Stomach (tissue), 4 donors: ENCODE results near the gene TNFRSF17.

Experiments used
- CTCF ChIP-seq, 7 experiments: fragments of 450-650 bp in 4 of 7; fragments of 200-600 bp in 3 of 7; sonication (generic) in 3 of 7; IDR thresholded peaks; one replicate each; pipeline ENCODE4 v1.5.1; 2016 to 2019; ENCODE audit warnings: antibody characterized with exemption in 7 of 7, control low read depth in 2 of 7, mild to moderate bottlenecking in 1 of 7
- EP300 ChIP-seq: sonication (generic); formaldehyde crosslinking; IDR thresholded peaks from one replicate; pipeline ENCODE4 v1.6.1; 2017; ENCODE audit warnings: antibody characterized with exemption
- POLR2A ChIP-seq, 4 donors: fragments of 450-650 bp; IDR thresholded peaks; one replicate each; pipeline ENCODE4 v1.6.1; 2016; ENCODE audit warnings: antibody characterized with exemption in 4 of 4, control low read depth in 2 of 4, mild to moderate bottlenecking in 1 of 4, moderate library complexity in 1 of 4
- POLR2AphosphoS5 ChIP-seq, 3 donors: sonication (generic); formaldehyde crosslinking; IDR thresholded peaks; one replicate each; pipeline ENCODE4 v1.6.1; 2016; ENCODE audit warnings: antibody characterized with exemption in 3 of 3

GRCh38 chr16:11956558-11956957 lies 8.5 kb upstream of the TNFRSF17 start:
- TF ChIP-seq CTCF (IDR thresholded peaks at IDR 0.05) (no peak), EP300 (no peak), POLR2AphosphoS5 (IDR thresholded peaks at IDR 0.05) (no peak), POLR2A (IDR thresholded peaks at IDR 0.05) (no peak)
